NK-92 treated with Interleukin-12 subunit alpha and Interleukin-12 subunit beta, amount 100 ng/mL, for 24 hours (cell line): ENCODE data around the gene SSH3.
"Not testable (repeated sequence)": the region's sequence is repeated elsewhere in the genome, so short reads cannot be mapped to it uniquely, and the experiment has no call there.

Source experiments
- DNase-seq: peaks from one replicate; lab custom pipeline; 2025; lab: John Stamatoyannopoulos, UW

Gene SSH3

GRCh38 chr11:67312187-67313021, 9.1 kb downstream of the SSH3 start:
- DNase-seq, result no peak

DNA sequence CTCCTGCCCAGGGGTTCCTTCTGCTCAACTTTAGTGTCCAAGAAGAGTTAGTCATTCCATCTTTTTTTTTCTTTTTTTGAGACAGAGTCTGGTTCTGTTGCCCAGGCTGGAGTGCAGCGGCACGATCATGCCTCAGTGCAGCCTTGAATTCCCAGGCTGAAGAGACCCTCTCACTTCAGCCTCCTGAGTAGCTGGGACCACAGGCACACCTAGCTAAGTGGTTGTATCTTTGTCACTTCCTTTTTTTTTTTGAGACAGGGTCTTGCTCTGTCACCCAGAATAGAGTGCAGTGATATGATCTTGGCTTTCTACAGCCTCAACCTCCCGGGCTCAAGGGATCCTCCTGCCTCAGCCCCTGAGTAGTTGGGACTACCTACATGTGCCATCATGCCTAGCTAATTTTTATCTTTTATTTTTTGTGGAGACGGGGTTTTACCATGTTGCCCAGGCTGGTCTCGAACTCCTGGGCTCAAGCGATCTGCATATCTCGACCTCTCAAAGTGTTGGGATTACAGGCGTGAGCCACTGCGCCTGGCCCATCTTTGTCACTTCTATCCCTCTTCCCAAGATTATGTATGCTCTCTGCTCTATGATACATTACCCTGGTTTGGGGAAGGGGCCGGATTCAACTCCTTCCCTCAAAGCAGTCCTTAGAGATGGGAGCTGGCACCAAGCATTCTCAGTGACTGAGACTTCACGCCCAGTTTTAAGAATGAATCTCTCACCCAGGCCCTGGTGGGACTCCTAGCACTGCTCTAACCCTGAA, 10.0 kb downstream of the SSH3 start:
- DNase-seq, result no peak

DNA sequence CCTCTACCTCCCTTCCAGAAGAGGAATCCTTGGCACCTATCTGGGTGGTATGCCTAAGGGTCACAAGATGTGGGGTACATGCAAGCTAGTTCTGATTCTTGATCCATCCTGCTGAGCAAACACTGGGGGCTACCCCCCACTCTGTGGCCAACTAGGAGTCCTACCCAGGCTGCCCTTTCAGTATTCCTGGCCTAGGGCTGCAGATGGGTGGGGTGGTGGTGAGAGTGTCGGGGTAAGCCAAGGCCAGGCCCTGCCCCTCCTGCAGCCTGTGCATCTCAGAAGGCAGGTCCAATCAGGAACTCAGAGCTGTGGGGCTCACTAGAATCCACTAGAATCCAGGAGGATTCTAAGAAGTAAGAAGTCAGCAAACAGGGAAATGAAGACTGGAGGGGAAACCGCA, 10.9 kb downstream of the SSH3 start:
- no peak for DNase-seq

DNA sequence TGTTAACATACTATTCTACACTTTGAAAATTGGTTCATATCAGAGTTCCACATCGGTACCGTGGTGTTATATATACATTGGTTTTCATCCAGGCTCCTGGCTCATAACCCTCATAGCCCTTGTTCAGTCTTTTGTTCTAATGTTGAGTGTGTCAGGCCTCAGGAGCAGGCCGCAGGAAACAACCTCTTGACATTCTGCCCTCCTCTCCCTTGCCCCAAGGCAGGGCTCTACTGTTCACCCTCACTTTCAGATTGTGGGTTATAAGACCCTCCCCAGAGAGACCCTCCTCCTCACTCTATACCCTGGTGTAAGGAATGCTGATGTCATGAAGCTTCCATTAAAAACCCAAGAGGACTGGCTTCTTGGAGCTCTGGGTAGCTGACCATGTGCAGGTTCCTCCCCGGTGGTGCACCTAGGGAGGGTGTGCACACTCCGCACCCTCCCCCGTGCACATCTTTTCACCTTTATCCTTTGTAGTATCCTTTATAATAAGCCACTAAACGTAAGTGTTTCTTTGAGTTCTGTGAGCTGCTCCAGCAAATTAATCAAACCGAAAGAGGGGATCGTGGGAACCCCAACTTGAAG, 12.1 kb downstream of the SSH3 start:
- DNase-seq, result no peak

- no peak for DNase-seq
These were observed 13.5 kb downstream of the SSH3 start for GRCh38 chr11:67316882-67317204.

- peak; percentile 97 for DNase-seq
These were observed 14.0 kb downstream of the SSH3 start for GRCh38 chr11:67317205-67317887.

GRCh38 chr11:67317888-67318555, 14.7 kb downstream of the SSH3 start:
- DNase-seq, result no peak

- DNase-seq, result not testable (repeated sequence)
These were observed 15.5 kb downstream of the SSH3 start for GRCh38 chr11:67318876-67319275.

DNA sequence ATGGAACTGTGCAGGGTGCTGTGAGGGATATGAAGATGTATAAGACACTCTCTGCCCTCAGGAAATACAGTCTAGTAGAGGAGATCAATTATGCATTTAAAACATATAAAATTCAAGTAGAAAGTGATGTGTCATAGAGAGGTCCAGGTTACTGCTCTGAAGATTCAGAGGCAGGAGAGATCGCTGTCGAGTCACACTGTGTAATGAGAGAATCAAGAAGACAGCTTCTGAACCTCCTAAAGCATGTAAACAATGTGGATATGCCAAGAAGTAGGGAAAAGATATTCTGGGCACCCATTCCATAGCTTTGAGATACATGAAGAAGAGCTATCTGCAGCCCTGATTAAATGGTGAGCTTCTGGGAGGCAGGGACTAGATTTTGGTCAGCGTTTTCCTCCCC, 16.7 kb downstream of the SSH3 start:
- DNase-seq, result no peak

DNA sequence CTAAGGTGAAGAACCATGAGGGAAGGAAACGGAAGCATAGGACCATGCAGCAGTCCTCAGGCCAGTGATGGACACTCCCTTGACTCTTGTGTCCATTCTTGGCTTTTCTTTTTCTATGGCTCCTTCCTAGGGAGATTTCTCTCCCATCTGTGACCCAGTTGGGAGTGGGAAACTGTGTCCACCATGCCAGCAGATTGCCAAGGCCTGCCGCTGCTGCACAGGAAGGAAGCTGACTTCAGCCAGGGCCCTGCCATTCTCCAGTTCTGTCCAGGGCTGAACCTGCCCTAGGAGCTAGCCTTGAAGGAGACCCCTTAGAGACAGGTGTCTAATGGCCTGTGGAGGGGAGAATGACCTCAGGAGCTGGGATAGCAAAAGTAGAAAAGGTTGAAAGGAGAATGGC, 17.4 kb downstream of the SSH3 start:
- no peak for DNase-seq

DNA sequence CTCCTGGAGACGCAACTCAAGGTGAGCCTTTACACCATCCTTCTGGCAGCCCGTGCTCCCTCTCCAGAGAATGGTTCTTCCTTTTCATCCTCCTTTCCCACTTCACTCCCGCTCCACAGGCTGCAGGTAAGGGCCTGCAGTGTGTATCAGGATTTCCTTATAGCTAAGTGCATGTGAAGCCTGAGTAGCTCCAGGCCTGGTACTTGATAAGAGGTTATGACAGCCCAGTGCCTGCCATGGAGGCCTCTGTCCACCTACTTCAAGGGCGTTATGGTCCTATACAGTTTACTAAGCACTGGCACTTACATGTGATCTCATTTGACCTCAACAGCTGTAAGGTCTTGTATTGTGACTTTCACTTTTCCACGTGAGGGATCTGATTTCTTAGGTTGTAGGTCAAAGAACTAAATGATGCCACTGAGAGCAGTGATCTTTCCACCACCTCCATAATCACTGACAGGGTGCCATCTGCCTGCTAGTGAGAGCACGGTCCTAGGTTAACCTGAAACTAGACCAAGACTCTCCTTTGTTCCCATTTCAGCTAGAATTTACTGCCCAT, 18.1 kb downstream of the SSH3 start:
- DNase-seq, result no peak

DNA sequence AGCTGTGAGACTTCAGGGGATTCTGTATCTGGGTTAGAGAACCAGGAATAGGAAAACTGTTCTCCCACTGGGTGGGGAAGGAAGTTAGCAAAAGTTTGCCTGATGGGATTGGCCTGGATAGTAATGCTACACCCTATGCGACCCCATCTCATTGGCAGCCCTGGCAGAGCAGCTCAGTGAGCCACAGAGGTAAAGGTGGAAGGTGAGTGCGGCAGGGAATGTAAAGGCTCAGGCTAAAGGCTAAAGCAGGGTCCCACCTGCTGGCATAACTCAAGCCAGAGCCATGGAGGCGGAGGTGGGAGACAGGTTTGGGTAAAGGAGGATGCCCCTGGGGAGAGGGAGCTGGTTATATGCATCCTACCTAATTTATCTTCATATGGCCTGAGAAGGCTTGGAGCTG, 18.7 kb downstream of the SSH3 start:
- no peak for DNase-seq

DNA sequence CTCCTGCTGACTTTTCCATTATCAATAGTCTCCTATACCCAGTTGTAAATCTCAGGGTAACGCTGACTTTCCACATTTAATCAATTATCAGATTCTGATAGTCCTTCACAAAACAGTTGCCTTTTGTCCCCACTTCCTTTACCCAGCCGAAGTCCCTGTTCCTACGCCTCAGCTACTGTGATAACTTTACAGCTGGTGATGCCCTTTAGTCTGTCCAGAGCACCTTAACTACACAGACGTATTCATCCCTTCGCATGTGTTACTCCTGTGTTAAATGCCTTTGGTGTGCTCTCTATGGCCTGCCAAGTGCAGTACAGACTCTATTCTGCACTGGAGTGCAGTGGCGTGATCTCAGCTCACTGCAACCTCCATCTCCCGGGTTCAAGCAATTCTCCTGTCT, 20.2 kb downstream of the SSH3 start:
- DNase-seq, result no peak

DNA sequence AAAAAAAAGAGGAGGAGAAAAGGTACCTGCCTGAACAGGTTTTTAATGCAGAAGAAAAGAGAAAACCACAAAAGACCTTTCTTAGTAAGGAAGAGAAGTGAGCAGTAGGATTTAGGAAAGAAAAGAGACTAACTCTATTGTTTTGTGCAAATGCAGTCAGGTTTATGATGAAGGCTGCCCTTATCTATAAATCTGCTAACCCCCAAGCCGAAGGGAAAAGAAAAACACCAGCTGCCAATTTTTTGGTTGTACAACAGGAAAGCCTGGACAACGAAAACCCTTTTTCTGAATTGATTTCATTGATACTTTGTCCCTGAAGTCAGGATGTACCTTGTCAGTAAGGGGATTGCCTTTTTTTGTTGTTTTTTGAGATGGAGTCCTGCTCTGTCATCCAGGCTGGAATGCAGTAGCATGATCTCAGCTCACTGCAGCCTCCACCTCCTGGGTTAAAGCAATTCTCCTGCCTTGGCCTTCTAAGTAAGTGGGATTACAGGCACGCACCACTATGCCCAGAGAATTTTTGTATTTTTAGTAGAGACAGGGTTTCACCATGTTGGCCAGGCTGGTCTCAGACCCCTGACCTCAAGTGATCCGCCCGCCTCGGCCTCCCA, 28.9 kb downstream of the SSH3 start:
- DNase-seq, result no peak

- DNase-seq, result no peak
These were observed 33.9 kb downstream of the SSH3 start for GRCh38 chr11:67337257-67337656.

- no peak for DNase-seq
These were observed 40.9 kb downstream of the SSH3 start for GRCh38 chr11:67344264-67344663.

- no peak for DNase-seq
These were observed 42.1 kb downstream of the SSH3 start for GRCh38 chr11:67345247-67345919.

DNA sequence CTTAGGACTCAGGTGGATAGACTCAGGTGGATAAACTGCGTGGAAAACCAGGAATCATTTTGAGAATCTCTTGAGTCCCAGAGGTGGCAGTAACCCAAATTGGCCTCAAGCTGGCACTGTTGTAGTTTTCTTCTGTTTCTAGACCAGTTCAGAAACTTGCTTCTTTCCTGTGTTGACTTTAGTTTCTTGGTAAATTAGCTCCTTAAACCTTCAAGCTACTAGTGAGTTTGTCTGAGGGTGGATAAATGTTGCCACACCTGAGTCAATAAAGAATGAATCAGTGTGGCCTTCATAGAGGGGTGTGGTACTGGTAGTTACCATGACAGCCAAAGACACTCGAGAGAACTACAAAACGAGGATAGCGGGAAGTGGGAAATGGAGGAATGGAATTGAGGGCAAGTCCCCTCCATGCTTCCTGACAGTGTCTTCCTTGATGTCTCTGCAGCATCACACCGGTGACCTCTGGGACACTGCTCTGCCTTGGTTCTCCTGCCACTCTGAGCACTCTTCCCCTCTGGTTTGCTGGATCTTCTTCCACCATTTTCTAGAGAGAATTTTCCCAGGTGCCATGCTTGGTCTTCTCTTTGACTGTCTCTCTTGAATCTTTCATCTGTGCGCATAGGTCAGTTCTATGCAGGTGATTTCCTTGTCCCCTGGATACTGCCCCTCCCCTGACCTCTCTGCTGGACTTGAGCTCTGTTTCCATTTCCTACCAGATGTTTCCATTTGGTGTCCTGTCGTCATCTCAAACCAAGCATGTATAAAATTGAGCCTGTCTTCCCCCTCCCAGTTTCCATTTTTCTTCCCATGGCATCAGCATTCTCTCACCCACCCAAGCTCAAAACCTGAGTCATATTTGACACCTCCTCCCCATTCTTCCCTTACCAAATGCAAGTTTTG, 42.8 kb downstream of the SSH3 start:
- no peak for DNase-seq

DNA sequence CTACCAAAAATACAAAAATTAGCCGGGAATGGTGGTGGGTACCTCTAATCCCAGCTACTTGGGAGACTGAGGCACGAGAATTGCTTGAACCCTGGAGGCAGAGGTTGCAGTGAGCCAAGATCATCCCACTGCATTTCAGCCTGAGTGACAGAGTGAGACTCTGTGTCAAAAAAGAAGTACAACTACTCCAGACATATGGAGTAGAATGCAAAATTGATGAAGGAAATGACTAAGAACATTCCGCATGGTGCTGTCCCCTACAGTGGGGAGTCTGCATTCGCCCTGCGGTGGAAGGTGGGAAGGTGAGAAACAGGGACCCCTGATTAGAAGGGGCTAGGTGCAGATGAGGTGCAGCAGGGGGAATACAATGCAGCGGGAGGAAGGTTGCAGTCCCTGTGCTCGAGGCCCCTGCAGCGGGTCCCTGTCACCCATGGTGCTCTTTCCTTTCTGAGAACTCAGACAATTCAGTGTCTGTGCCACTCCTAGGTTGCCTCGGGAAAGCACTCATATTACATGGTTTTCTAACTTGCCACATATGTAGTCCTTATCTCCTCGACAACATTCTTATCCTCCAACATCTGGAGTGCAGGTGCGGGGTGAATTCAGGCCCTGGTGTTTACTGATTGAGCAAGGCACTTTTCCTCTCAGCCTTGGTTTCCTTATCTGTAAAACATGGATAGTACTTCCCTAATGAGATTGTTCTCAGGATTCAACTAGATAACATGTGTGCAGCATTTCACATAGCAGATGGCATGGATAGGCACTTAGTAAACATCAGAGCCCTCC, 44.8 kb downstream of the SSH3 start:
- DNase-seq, result no peak
